ENCODE results near the gene MINAR1. TPM values are rescaled to one million over a fixed set of nuclear protein-coding genes. Genes with fewer than 3 reads are reported as not detected.

The MINAR1 gene
- total RNA-seq, 4 donors from 2014 or later = 0.05 to 1.1 (median 0.30) TPM

DNA sequence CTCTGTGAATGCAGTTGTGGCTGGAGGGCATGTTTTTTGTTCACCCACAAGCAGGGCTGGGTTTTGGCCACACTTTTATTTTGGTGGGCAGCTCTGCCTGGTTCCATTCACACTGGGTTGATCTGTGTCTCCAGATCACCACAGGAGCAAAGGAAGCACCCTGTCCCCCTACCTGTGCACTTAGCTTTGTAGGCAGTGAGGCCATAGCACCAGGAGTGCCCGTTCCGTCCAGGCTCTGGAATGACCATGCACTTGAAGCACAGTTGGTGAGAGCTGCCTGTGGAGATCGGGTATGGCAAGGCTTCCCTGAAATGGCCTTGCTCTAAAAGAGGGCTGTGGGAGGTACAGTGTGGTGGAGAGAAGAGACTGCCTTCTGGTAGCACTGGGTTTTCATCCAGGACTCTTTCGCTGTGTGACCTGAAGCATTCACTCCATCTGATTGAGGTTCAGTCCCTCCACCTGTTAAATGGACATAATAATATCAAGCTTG is 31.7 kb downstream of the MINAR1 start:
- intact Hi-C loops (cut with DNase I; ENCODE audit: low total_unique reads) = no loop called here
- no peak for TF ChIP-seq CTCF (IDR thresholded peaks at IDR 0.05 in 4 of 5, conservative IDR thresholded peaks at IDR 0.05 in 1 of 5)
- no peak for TF ChIP-seq POLR2A (IDR thresholded peaks at IDR 0.05)

GRCh38 chr15:79466488-79466887 is 34.4 kb downstream of the MINAR1 start:
- TF ChIP-seq CTCF (IDR thresholded peaks at IDR 0.05 in 4 of 5, conservative IDR thresholded peaks at IDR 0.05 in 1 of 5) (no peak), POLR2A (IDR thresholded peaks at IDR 0.05) (no peak)
- Histone ChIP-seq H3K27ac (no peak overlapping the region), H3K36me3 (no peaks in the 10 kb centered on the region), H3K9me3 (no peaks in the 10 kb centered on the region), H3K4me1 (no peaks in the 10 kb centered on the region), H3K27me3 (no peaks in the 10 kb centered on the region), H3K4me3 (no peak overlapping the region)
- in situ Hi-C loops (cut with MboI; ENCODE audit: low sequenced_read_pairs in 4 of 4) (no loop called here), intact Hi-C loops (cut with DNase I; ENCODE audit: low total_unique reads) (no loop called here)
- no peak for ATAC-seq
- DNase-seq = no peak

More for the DNA sequence above, 31.7 kb downstream of the MINAR1 start:
- Histone ChIP-seq H3K4me1 (no peaks in the 10 kb centered on the region), H3K27ac (no peak overlapping the region), H3K27me3 (no peaks in the 10 kb centered on the region), H3K9me3 (no peaks in the 10 kb centered on the region), H3K4me3 (no peak overlapping the region), H3K36me3 (no peaks in the 10 kb centered on the region)
- in situ Hi-C loops (cut with MboI; ENCODE audit: low sequenced_read_pairs in 4 of 4) = no loop called here
- no peak for ATAC-seq
- no peak for DNase-seq

DNA sequence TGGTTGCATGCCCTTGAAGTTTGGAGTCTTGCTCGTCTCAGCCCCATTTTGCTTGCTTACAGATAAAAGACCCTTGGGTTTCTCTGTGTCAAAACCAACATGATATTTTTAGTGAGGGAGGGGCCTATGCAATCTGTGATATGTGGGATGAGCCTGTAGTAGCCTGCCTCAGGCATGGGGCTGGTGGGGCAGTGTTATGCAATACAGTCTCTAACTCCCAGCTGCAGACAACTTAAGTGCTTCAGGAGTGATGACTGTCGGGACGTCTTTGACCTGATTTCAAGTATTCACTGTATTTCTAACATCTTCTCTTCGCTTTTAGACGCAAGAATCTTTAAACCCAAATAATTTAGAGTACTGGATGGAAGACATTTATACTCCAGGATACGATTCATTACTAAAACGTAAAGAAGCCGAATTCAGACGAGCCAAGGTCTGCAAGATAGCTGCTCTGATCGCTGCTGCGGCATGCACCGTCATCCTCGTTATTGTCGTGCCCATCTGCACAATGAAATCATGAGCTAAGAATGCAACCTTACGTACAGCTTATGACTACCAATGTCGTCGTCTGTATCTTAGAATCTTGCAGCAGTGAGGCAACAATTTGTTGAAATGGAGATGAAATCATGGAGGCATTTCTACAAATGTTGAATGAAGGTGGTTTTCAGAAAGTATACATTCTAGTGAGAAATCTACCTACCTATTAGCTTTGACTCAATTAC is 35.9 kb downstream of the MINAR1 start:
- no peak for TF ChIP-seq CTCF (IDR thresholded peaks at IDR 0.05 in 4 of 5, conservative IDR thresholded peaks at IDR 0.05 in 1 of 5)
- no peak for TF ChIP-seq POLR2A (IDR thresholded peaks at IDR 0.05)
- Histone ChIP-seq H3K4me3 (no peak overlapping the region), H3K27me3 (no peaks in the 10 kb centered on the region), H3K36me3 (no peaks in the 10 kb centered on the region), H3K27ac (no peak overlapping the region), H3K9me3 (no peaks in the 10 kb centered on the region), H3K4me1 (no peaks in the 10 kb centered on the region)
- ATAC-seq (no peak), DNase-seq (no peak)
- in situ Hi-C loops (cut with MboI; ENCODE audit: low sequenced_read_pairs in 4 of 4) = no loop called here
- intact Hi-C loops (cut with DNase I; ENCODE audit: low total_unique reads) = no loop called here

DNA sequence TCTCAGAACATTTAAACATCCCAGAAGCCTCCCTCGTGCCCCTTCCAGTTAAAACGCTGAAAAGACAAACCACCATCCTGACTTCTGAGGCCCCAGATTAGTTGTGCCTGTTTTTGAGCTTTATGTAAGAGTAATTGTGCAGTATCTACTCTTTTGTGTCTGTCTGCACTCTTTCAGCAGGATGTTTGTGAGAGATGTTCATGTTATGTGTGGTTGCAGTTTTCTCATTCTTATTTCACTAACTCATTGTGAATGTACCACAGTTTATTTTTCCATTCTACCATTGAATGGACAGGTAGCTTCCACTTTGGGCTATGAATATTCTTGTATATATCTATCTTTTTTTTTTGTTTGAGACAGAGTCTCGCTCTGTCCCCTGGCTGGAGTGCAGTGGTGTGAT is 40.3 kb downstream of the MINAR1 start:
- Histone ChIP-seq H3K36me3 (no peaks in the 10 kb centered on the region), H3K27ac (no peak overlapping the region), H3K4me1 (no peaks in the 10 kb centered on the region), H3K9me3 (no peaks in the 10 kb centered on the region), H3K4me3 (no peak overlapping the region), H3K27me3 (no peaks in the 10 kb centered on the region)
- DNase-seq (no peak), ATAC-seq (no peak)
- no peak for TF ChIP-seq CTCF (IDR thresholded peaks at IDR 0.05 in 4 of 5, conservative IDR thresholded peaks at IDR 0.05 in 1 of 5)
- no peak for TF ChIP-seq POLR2A (IDR thresholded peaks at IDR 0.05)
- intact Hi-C loops (cut with DNase I; ENCODE audit: low total_unique reads) (no loop called here), in situ Hi-C loops (cut with MboI; ENCODE audit: low sequenced_read_pairs in 4 of 4) (no loop called here)
